GM19328 (cell line): ENCODE measurements around the gene RCVRN.

Experiments
- ATAC-seq: cut with Tn5 transposase; IDR thresholded peaks from one replicate; pipeline ENCODE4 v1.9.1; 2021; ENCODE audit warnings: mild to moderate bottlenecking, moderate library complexity; ENCODE audit not compliant: unreplicated experiment

RCVRN gene

DNA sequence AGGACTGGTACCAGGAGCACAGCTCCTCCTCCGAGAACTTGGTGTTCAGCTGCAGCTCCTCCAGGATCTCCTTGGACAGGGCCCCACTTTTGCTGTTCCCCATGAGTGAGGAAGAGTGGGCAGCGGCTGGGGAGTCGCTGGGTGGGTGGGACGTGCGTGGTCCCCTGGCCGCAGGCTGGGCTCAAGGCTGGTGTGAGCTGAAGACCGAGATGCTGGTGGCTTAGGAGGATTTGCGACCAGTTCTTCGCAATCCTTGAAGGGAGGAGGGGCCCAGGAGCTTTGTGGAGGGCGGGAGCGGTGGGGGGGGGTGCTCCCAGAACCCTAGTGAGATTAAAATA, at the start of gene RCVRN:
Gene RCVRN, minus strand, starts transcription at position 194 of the 338 bp plus-strand sequence. Its CDS starts 91 bp downstream, at position 103.
- ATAC-seq = no peak

DNA sequence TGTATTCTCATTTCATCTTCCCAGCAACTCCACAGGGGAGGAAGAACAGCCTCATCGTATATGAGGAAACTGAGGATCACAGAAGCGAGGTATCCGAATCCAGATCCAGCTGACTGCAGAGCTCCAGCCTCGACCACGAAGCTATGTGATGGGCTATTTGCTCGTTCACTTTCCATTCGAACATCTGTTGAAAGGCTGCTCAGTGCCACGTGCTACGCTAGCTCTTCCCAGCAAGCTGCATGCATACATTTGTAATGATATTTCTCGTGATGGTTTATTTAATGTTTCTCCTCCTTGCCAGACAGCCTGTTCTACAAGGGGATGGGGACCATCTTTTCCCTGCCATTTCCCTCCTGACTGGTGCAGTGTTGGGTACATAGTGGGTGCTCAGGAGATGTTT, 48.4 kb upstream of the RCVRN start:
- no peak for ATAC-seq

- ATAC-seq = no peak
These were observed 46.7 kb upstream of the RCVRN start for GRCh38 chr17:9951803-9952202.

GRCh38 chr17:9948928-9949327, 43.9 kb upstream of the RCVRN start:
- no peak for ATAC-seq

DNA sequence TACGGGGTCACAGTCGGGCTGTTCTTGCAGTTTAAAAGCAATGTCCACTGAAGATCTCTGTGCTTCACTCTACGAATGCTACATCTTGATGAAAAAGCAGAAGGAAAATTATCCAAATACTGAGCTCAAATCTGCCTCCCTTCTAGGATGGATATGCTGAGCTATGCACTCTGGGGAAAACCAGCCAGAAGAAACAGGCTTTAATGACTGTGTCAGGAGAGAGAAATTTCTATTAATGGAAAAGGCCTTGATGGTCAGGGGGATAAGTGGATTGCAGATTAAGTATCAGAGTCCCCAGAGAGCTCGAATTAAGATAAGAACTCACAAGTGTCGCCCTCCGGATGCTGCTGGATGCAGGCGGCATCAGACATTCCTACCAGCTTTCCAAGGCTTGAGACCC, 39.6 kb upstream of the RCVRN start:
- ATAC-seq = no peak

DNA sequence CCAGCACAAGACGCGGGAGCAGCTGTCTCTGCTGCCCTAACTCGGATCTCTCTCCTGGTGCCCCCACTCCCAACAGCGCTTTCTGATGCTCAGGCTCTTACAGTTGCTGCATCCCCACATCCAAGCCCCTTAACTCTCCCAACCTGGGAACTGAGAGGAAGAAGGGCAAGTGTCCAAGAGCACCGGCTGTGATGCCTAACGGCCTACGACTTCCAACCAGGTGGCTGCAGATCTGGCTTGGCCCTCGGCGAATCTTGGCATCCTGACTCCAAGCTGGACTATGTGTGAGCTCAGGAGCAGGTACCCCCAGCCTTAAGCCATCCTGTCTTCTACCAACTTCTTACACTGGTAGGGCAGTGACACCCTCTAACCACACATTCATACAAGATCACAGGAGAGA, 38.3 kb upstream of the RCVRN start:
- ATAC-seq = no peak

DNA sequence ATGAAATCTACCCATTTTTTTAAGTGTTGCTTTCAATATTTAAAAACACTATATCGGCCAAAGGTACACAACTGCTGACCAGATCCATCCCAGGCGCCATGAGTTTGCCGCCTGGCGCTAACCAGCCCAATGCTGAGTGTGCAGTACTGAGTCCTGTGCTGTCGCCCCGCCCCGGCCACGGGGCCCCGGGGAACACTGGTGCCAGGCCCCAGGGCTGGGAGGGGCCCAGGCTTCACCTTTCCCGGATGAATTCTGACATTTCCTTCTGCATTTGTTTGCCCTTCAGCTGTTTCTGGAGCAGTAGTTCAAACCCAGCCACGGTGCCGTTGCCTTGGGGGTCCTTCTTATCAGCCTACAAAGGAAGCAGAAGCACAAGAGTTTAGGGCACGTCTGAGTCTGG, 37.8 kb upstream of the RCVRN start:
- no peak for ATAC-seq

DNA sequence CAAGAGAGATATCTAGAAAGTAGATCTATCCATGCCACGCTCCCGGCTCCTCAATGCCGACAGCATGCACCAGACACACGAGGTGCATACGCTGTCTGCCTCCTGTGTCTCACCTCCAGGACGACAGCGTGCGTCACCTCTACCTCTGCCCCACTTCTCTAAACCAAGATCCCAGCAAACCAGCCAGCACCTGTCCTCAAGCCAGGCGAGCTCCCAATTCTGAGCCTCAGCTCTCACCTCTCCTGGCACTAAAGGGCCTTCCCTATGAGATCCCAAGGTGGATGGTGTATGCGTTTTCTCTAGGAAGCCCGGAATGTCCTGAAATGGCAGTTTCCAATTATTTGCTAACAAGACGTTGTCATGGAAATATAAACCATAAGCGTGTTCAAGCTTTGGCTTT, 36.2 kb upstream of the RCVRN start:
- ATAC-seq = no peak

GRCh38 chr17:9940841-9941240, 35.8 kb upstream of the RCVRN start:
- ATAC-seq = no peak

DNA sequence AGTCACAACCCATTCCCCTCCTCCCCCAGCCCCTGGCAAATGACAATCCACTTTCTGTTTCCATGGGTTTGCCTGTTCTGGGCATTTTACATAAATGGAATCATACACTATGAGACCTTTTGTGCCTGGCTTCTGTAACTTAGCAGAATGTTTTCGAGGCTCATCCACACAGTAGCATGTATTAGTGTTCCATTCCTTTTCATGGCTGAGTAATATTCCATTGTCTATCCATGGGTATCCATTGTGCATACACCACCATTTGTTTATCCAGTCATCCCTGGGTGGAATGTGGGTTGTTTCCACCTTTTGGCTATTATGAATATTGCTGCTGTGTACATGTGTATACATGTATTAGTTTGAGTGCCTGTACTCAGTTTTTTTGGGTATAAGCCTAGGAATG, 33.7 kb upstream of the RCVRN start:
- no peak for ATAC-seq

- ATAC-seq = no peak
These were observed 32.8 kb upstream of the RCVRN start for GRCh38 chr17:9937901-9938300.

GRCh38 chr17:9937241-9937761, 32.2 kb upstream of the RCVRN start:
- ATAC-seq = no peak

DNA sequence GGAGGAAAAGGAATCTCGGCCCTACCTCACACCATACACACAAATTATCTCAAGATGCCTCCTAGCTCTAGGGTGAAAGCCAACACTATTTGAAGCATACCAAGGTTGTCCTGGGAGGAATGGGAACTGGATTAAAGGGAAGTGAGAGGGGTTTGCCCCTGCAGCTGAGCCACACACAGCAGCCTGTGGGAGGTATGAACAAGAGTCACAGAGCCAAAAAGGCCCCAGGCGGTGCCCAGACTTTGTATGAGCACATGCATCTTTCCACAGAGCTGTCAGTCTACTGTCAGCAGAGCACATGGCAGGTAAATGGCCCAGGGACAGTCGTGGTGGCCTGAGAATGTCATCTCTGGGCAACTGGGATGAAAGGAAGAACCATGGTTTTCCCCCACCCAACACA, 31.0 kb upstream of the RCVRN start:
- ATAC-seq = no peak

DNA sequence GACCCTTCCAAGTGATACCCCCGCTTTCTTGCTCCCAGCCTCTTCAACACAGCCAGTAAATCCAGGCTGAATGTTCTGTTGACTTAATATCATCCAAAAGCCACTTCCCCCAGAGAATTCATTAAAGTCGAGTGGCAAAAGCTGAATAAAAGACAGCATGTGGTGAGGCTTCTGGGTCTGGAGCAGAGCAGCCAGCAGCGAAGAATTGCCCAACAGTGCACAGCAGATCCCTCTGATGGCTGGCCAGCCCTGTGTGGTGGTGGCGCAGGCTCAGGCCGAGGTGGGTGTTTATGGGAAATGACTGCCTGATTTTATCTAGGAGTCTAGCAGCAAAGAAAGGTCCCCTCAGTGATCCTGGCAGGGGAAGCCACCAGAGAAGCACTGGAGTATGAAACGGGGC, 30.3 kb upstream of the RCVRN start:
- no peak for ATAC-seq

- no peak for ATAC-seq
These were observed 29.3 kb upstream of the RCVRN start for GRCh38 chr17:9934331-9934730.

GRCh38 chr17:9932491-9932890, 27.4 kb upstream of the RCVRN start:
- no peak for ATAC-seq

GRCh38 chr17:9931144-9931741, 26.2 kb upstream of the RCVRN start:
- no peak for ATAC-seq

GRCh38 chr17:9929871-9930270, 24.8 kb upstream of the RCVRN start:
- no peak for ATAC-seq

- ATAC-seq = no peak
These were observed 23.7 kb upstream of the RCVRN start for GRCh38 chr17:9928601-9929333.

DNA sequence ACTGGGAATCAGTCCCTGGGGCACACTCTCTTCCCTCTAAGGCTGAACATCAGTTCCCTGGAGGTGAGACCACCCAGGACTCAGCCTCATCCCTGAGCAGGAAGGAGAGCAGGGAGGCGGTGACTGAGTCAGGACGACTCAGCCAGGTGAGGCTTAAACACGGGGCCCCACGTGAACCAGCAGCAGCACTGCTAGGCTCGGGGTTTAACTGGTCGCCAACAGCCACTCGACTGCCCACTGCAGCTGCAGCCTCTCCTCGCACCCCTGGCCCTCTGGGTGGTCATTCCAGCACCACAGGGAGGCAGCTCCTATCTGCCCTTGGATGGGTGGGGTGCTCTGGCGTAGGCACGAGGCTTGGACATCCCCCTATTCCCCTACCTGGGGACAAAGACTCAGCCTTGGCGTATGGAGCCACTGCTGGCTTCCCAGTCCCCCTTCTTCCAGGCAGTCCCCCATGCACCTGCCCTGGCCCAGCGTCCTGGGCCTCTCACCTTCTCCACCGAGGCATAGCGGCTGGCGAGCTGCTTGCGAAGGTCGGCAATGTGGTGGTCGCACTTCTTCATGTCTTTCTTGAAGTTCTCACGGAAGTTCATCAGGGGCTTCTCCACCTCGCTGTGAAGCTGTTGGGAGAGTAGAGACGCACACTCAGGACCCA, 21.2 kb upstream of the RCVRN start:
- no peak for ATAC-seq

GRCh38 chr17:9925457-9925856, 20.4 kb upstream of the RCVRN start:
- ATAC-seq = no peak

- no peak for ATAC-seq
These were observed 19.7 kb upstream of the RCVRN start for GRCh38 chr17:9924735-9925191.
